GM12873 (cell line): ENCODE results near the gene SLC28A1.

Source experiments
- CTCF ChIP-seq: IDR thresholded peaks from 2 replicates; pipeline ENCODE4 v1.5.1; 2012; ENCODE audit warnings: low read depth, mild to moderate bottlenecking, moderate library complexity, low read length, control low read depth; ENCODE audit not compliant: insufficient read depth; ENCODE audit errors: missing control alignments

SLC28A1 gene

GRCh38 chr15:84869510-84869909 lies 15.0 kb upstream of the SLC28A1 start:
- no peak for TF ChIP-seq CTCF

- TF ChIP-seq CTCF = peak; percentile 21
Observed at GRCh38 chr15:84871428-84871985, 13.0 kb upstream of the SLC28A1 start.

GRCh38 chr15:84872009-84872910 lies 12.2 kb upstream of the SLC28A1 start:
- TF ChIP-seq CTCF = no peak

- TF ChIP-seq CTCF = no peak
Observed at GRCh38 chr15:84873997-84874396, 10.5 kb upstream of the SLC28A1 start.

GRCh38 chr15:84874981-84875699 lies 9.3 kb upstream of the SLC28A1 start:
- no peak for TF ChIP-seq CTCF

GRCh38 chr15:84876269-84876668 lies 8.2 kb upstream of the SLC28A1 start:
- no peak for TF ChIP-seq CTCF

- TF ChIP-seq CTCF = peak; percentile 82
Observed at GRCh38 chr15:84878504-84878903, 6.0 kb upstream of the SLC28A1 start.
